HG03280 (cell line): Measurements from ENCODE around the gene VARS2.
"Not testable (repeated sequence)": the region's sequence is repeated elsewhere in the genome, so short reads cannot be mapped to it uniquely, and the experiment has no call there.

Source experiments
- ATAC-seq: cut with Tn5 transposase; IDR thresholded peaks from one replicate; pipeline ENCODE4 v1.9.1; 2021; ENCODE audit warnings: mild to moderate bottlenecking, moderate library complexity; ENCODE audit not compliant: unreplicated experiment

Gene VARS2

DNA sequence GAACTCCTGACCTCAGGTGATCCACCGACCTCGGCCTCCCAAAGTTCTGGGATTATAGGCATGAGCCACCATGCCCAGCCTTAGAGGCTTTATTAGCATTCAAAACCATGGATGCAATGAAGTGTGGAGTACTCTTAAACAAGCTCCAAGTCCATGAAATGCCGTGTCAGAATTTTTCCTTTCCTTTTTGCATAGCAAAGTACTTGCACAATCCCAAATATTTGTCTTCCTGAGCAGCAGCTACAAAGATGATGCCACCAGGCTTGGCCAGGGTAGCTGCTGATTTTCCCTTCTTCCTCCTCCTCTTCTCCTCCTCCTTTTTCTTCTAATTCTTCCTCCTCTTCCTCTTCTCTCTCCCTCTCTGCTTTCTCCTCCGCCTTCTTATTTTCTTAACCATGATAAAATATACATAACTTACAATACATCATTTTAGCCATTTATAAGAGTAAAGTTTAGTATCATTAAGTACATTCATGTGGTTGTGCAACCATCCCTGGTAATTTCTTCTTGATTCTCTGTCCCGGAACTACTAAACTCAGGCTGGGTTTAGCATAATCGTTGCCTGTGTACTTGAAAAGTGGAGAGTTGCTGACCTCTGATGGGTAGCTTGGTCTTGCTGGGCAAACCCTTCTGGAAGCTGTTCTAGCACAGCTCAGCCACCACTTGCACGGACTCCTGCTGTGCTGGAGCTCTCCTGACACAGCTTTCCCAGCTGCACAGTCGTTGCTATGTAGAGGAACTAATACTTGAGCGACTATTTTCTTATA, 47.1 kb downstream of the VARS2 start:
- ATAC-seq: no peak

GRCh38 chr6:30962716-30963115, 48.7 kb downstream of the VARS2 start:
- no peak for ATAC-seq

GRCh38 chr6:30963641-30964040, 49.6 kb downstream of the VARS2 start:
- ATAC-seq: no peak

- ATAC-seq: no peak
Measured at GRCh38 chr6:30964075-30964474, 50.0 kb downstream of the VARS2 start.

- no peak for ATAC-seq
Measured at GRCh38 chr6:30965140-30965601, 51.1 kb downstream of the VARS2 start.

- ATAC-seq: no peak
Measured at GRCh38 chr6:30966154-30966553, 52.1 kb downstream of the VARS2 start.

- not testable (repeated sequence) for ATAC-seq
Measured at GRCh38 chr6:30969171-30969570, 55.1 kb downstream of the VARS2 start.

GRCh38 chr6:30970946-30971345, 56.9 kb downstream of the VARS2 start:
- no peak for ATAC-seq

GRCh38 chr6:30972816-30973215, 58.8 kb downstream of the VARS2 start:
- ATAC-seq: no peak

GRCh38 chr6:30974490-30975252, 60.6 kb downstream of the VARS2 start:
- no peak for ATAC-seq
